ENCODE results near the gene FGF8. TPM values are rescaled to one million over a fixed set of nuclear protein-coding genes. Genes with fewer than 3 reads are reported as not detected.

FGF8 gene
- total and polyA plus RNA-seq, 5 donors: not detected

- intact Hi-C loops (cut with DNase I): no loop called here
- Histone ChIP-seq H3K4me1 (ENCODE audit: control insufficient read depth, insufficient read depth, low read length) (no peaks in the 10 kb centered on the region), H3K9me3 (ENCODE audit: control insufficient read depth, low read length) (no peaks in the 10 kb centered on the region), H3K27me3 (ENCODE audit: control insufficient read depth, insufficient read depth) (no peaks in the 10 kb centered on the region), H3K27ac (ENCODE audit: low read length) (no peak overlapping the region), H3K4me3 (ENCODE audit: low read length) (no peak overlapping the region)
- WGBS: 62% methylated on average over 14 of the region's 14 CpGs
- ATAC-seq (no peak), DNase-seq (no peak)
Observed at GRCh38 chr10:101767966-101768790, 7.7 kb downstream of the FGF8 start.

- intact Hi-C loops (cut with DNase I): no loop called here
- DNase-seq (no peak), ATAC-seq (no peak)
- 50% methylated on average over 6 of the region's 6 CpGs for WGBS
- Histone ChIP-seq H3K4me3 (ENCODE audit: low read length) (no peak overlapping the region), H3K27me3 (ENCODE audit: control insufficient read depth, insufficient read depth) (no peaks in the 10 kb centered on the region), H3K4me1 (ENCODE audit: control insufficient read depth, insufficient read depth, low read length) (no peaks in the 10 kb centered on the region), H3K27ac (ENCODE audit: low read length) (no peak overlapping the region), H3K9me3 (ENCODE audit: control insufficient read depth, low read length) (no peaks in the 10 kb centered on the region)
Observed at GRCh38 chr10:101767600-101767945, 8.3 kb downstream of the FGF8 start.

GRCh38 chr10:101766753-101767599, 8.9 kb downstream of the FGF8 start:
- Histone ChIP-seq H3K9me3 (ENCODE audit: control insufficient read depth, low read length) (no peaks in the 10 kb centered on the region), H3K4me1 (ENCODE audit: control insufficient read depth, insufficient read depth, low read length) (no peaks in the 10 kb centered on the region), H3K27ac (ENCODE audit: low read length) (no peak overlapping the region), H3K27me3 (ENCODE audit: control insufficient read depth, insufficient read depth) (no peaks in the 10 kb centered on the region), H3K4me3 (ENCODE audit: low read length) (no peak overlapping the region)
- no peak for DNase-seq
- no peak for ATAC-seq
- WGBS: 72% methylated on average over 12 of the region's 12 CpGs
- intact Hi-C loops (cut with DNase I): no loop called here

GRCh38 chr10:101766306-101766705, 9.6 kb downstream of the FGF8 start:
- no peaks in the 10 kb centered on the region for H3K27me3 ChIP-seq (ENCODE audit: control insufficient read depth, insufficient read depth)
- no peak overlapping the region for H3K4me3 ChIP-seq (ENCODE audit: low read length)
- no peak for ATAC-seq
- intact Hi-C loops (cut with DNase I): no loop called here
- 77% methylated on average over 6 of the region's 6 CpGs for WGBS
- DNase-seq: no peak
- H3K27ac ChIP-seq (ENCODE audit: low read length): no peak overlapping the region
- no peaks in the 10 kb centered on the region for H3K9me3 ChIP-seq (ENCODE audit: control insufficient read depth, low read length)
- H3K4me1 ChIP-seq (ENCODE audit: control insufficient read depth, insufficient read depth, low read length): no peaks in the 10 kb centered on the region

GRCh38 chr10:101763141-101763846, 12.6 kb downstream of the FGF8 start:
- 80% methylated on average over 10 of the region's 10 CpGs for WGBS
- H3K4me3 ChIP-seq (ENCODE audit: low read length): no peak overlapping the region
- no peak for DNase-seq
- no peaks in the 10 kb centered on the region for H3K27me3 ChIP-seq (ENCODE audit: control insufficient read depth, insufficient read depth)
- intact Hi-C loops (cut with DNase I): no loop called here
- H3K27ac ChIP-seq (ENCODE audit: low read length): no peak overlapping the region
- H3K9me3 ChIP-seq (ENCODE audit: control insufficient read depth, low read length): no peaks in the 10 kb centered on the region
- ATAC-seq: no peak
- no peaks in the 10 kb centered on the region for H3K4me1 ChIP-seq (ENCODE audit: control insufficient read depth, insufficient read depth, low read length)

- no peaks in the 10 kb centered on the region for H3K4me1 ChIP-seq (ENCODE audit: control insufficient read depth, insufficient read depth, low read length)
- no peaks in the 10 kb centered on the region for H3K9me3 ChIP-seq (ENCODE audit: control insufficient read depth, low read length)
- no peak overlapping the region for H3K4me3 ChIP-seq (ENCODE audit: low read length)
- no peaks in the 10 kb centered on the region for H3K27me3 ChIP-seq (ENCODE audit: control insufficient read depth, insufficient read depth)
- WGBS: 91% methylated on average over 5 of the region's 5 CpGs
- ATAC-seq (no peak), DNase-seq (no peak)
- no peak overlapping the region for H3K27ac ChIP-seq (ENCODE audit: low read length)
- intact Hi-C loops (cut with DNase I): no loop called here
Observed at GRCh38 chr10:101762736-101763135, 13.2 kb downstream of the FGF8 start.

- H3K27me3 ChIP-seq (ENCODE audit: control insufficient read depth, insufficient read depth): no peaks in the 10 kb centered on the region
- intact Hi-C loops (cut with DNase I): no loop called here
- DNase-seq (no peak), ATAC-seq (no peak)
- no peaks in the 10 kb centered on the region for H3K9me3 ChIP-seq (ENCODE audit: control insufficient read depth, low read length)
- WGBS: 75% methylated on average over 9 of the region's 9 CpGs
- no peak overlapping the region for H3K4me3 ChIP-seq (ENCODE audit: low read length)
- no peaks in the 10 kb centered on the region for H3K4me1 ChIP-seq (ENCODE audit: control insufficient read depth, insufficient read depth, low read length)
- no peak overlapping the region for H3K27ac ChIP-seq (ENCODE audit: low read length)
Observed at GRCh38 chr10:101761226-101761625, 14.7 kb downstream of the FGF8 start.

GRCh38 chr10:101760510-101760909, 15.4 kb downstream of the FGF8 start:
- intact Hi-C loops (cut with DNase I): no loop called here
- no peaks in the 10 kb centered on the region for H3K27me3 ChIP-seq (ENCODE audit: control insufficient read depth, insufficient read depth)
- WGBS: 77% methylated on average over 3 of the region's 3 CpGs
- H3K9me3 ChIP-seq (ENCODE audit: control insufficient read depth, low read length): no peaks in the 10 kb centered on the region
- ATAC-seq: no peak
- no peak overlapping the region for H3K4me3 ChIP-seq (ENCODE audit: low read length)
- DNase-seq: no peak
- no peak overlapping the region for H3K27ac ChIP-seq (ENCODE audit: low read length)
- no peaks in the 10 kb centered on the region for H3K4me1 ChIP-seq (ENCODE audit: control insufficient read depth, insufficient read depth, low read length)

- Histone ChIP-seq H3K27me3 (ENCODE audit: control insufficient read depth, insufficient read depth) (no peaks in the 10 kb centered on the region), H3K4me1 (ENCODE audit: control insufficient read depth, insufficient read depth, low read length) (no peaks in the 10 kb centered on the region), H3K9me3 (ENCODE audit: control insufficient read depth, low read length) (no peaks in the 10 kb centered on the region), H3K27ac (ENCODE audit: low read length) (no peak overlapping the region), H3K4me3 (ENCODE audit: low read length) (no peak overlapping the region)
- intact Hi-C loops (cut with DNase I): no loop called here
- DNase-seq (no peak), ATAC-seq (no peak)
- WGBS: 64% methylated on average over 12 of the region's 12 CpGs
Observed at GRCh38 chr10:101759309-101760247, 16.3 kb downstream of the FGF8 start.

- Histone ChIP-seq H3K4me1 (ENCODE audit: control insufficient read depth, insufficient read depth, low read length) (no peaks in the 10 kb centered on the region), H3K4me3 (ENCODE audit: low read length) (no peak overlapping the region), H3K27ac (ENCODE audit: low read length) (no peak overlapping the region), H3K9me3 (ENCODE audit: control insufficient read depth, low read length) (no peaks in the 10 kb centered on the region), H3K27me3 (ENCODE audit: control insufficient read depth, insufficient read depth) (no peaks in the 10 kb centered on the region)
- whole genome bisulfite sequencing: 84% methylated on average over 2 of the region's 2 CpGs
- ATAC-seq (no peak), DNase-seq (no peak)
- intact Hi-C loops (cut with DNase I): no loop called here
Observed at GRCh38 chr10:101758858-101759257, 17.1 kb downstream of the FGF8 start.

Data from right cardiac atrium (tissue), 5 donors.